Activated CD8-positive, alpha-beta memory T cell treated with anti-CD3 and anti-CD28 coated beads for 4 hours (primary cell): ENCODE results near the gene MON1B.
"Not testable (repeated sequence)": the region's sequence is repeated elsewhere in the genome, so short reads cannot be mapped to it uniquely, and the experiment has no call there.

ENCODE experiments used
- DNase-seq, 2 donors: peaks; one replicate each; pipeline ENCODE4 v3.0.0-alpha.2; 2020; ENCODE audit warnings: low read depth in 2 of 2

The MON1B gene

GRCh38 chr16:77190478-77191258, at the start of gene MON1B:
TSS of gene MON1B (plus strand) at chr16:77191190. CDS start at chr16:77191486, 296 bp downstream.
- peak; percentile 84 to 90 for DNase-seq

GRCh38 chr16:77143364-77143763, 47.6 kb upstream of the MON1B start:
- no peak for DNase-seq

GRCh38 chr16:77148121-77148520, 42.9 kb upstream of the MON1B start:
- no peak for DNase-seq

GRCh38 chr16:77157346-77158058, 33.5 kb upstream of the MON1B start:
- DNase-seq: no peak

GRCh38 chr16:77158293-77158692, 32.7 kb upstream of the MON1B start:
- no peak for DNase-seq

- DNase-seq: no peak
Observed at GRCh38 chr16:77165006-77165405, 26.0 kb upstream of the MON1B start.

GRCh38 chr16:77165536-77166236, 25.3 kb upstream of the MON1B start:
- not testable (repeated sequence) for DNase-seq

GRCh38 chr16:77166726-77167125, 24.3 kb upstream of the MON1B start:
- DNase-seq: no peak

GRCh38 chr16:77168901-77169300, 22.1 kb upstream of the MON1B start:
- DNase-seq: no peak

- DNase-seq: no peak
Observed at GRCh38 chr16:77169650-77170236, 21.2 kb upstream of the MON1B start.

GRCh38 chr16:77170805-77171204, 20.2 kb upstream of the MON1B start:
- no peak for DNase-seq

- DNase-seq: no peak
Observed at GRCh38 chr16:77171745-77172635, 19.0 kb upstream of the MON1B start.

GRCh38 chr16:77172951-77173350, 18.0 kb upstream of the MON1B start:
- DNase-seq: no peak

- no peak for DNase-seq
Observed at GRCh38 chr16:77183137-77183536, 7.9 kb upstream of the MON1B start.

- not testable (repeated sequence) for DNase-seq
Observed at GRCh38 chr16:77186298-77186697, 4.7 kb upstream of the MON1B start.

GRCh38 chr16:77190190-77190477, 856 bp upstream of the MON1B start:
- DNase-seq: no peak

GRCh38 chr16:77191259-77191969, 424 bp downstream of the MON1B start:
- DNase-seq: no peak

GRCh38 chr16:77193377-77193776, 2.4 kb downstream of the MON1B start:
- DNase-seq: no peak

- no peak for DNase-seq
Observed at GRCh38 chr16:77194295-77195231, 3.6 kb downstream of the MON1B start.

- DNase-seq: no peak
Observed at GRCh38 chr16:77195411-77195810, 4.4 kb downstream of the MON1B start.
